HepG2 (cell line): ENCODE results near the gene RNPS1. TPM values are rescaled to one million over a fixed set of nuclear protein-coding genes. Genes with fewer than 3 reads are reported as not detected.

Experiments used
- ATAC-seq: fragments of 200-7000 bp; cut with Tn5 transposase; 3 replicates; pipeline ENCODE4 v1.9.1; 2020; ENCODE audit warnings: mild to moderate bottlenecking, moderate library complexity
- BruUV-seq: library from RNA; stranded (reverse); fragments of 400-500 nt; replicated peaks from 2 replicates; lab custom pipeline; 2021; lab: Mats Ljungman, UMichigan
- CTCF ChIA-PET: fragments of 300-600 bp; formaldehyde crosslinking; extraction: SDS; loops from one replicate; lab custom pipeline; 2021; ENCODE audit warnings: low total read pairs, inconsistent platforms, low intra/inter-chr PET ratio; lab: Yijun Ruan, JAX
- POLR2A ChIA-PET: fragments of 350-600 bp; sonication (Branson Sonifier 250); formaldehyde crosslinking; loops from one replicate; lab custom pipeline; 2020; ENCODE audit warnings: antibody characterized with exemption, inconsistent platforms; lab: Yijun Ruan, JAX
- DNase-seq: peaks from one replicate; pipeline ENCODE4 v3.0.0-alpha.2; 2015; ENCODE audit warnings: low spot score
- FAIRE-seq: peaks from 3 replicates; lab custom pipeline; 2011; peaks lifted over from hg19 to GRCh38; lab: Jason Lieb, UNC
- H2AFZ ChIP-seq: one replicate; pipeline ENCODE4 v1.6.1; 2011; ENCODE audit warnings: low read length, inconsistent platforms
- H3K27ac ChIP-seq: fragments of 300-600 bp; 3 replicates; pipeline ENCODE4 v1.8.0; 2011; ENCODE audit warnings: mixed run types, mild to moderate bottlenecking, mixed read lengths, low read length, inconsistent platforms; ENCODE audit not compliant: insufficient read depth; ENCODE audit errors: extremely low read length
- H3K27me3 ChIP-seq, 2 experiments: fragments of 200-600 bp in 1 of 2; 2 replicates in 1 of 2; 3 replicates in 1 of 2; pipeline versions ENCODE4 v1.6.0 to v1.8.0; 2011; ENCODE audit warnings: low read length in 2 of 2, mild to moderate bottlenecking in 2 of 2, moderate library complexity in 2 of 2, inconsistent platforms in 1 of 2; ENCODE audit not compliant: insufficient read depth in 2 of 2, control insufficient read depth in 1 of 2
- H3K36me3 ChIP-seq, 2 experiments: fragments of 200-600 bp in 1 of 2; replicated peaks in 1 of 2; 2 replicates in 1 of 2; 3 replicates in 1 of 2; pipeline versions ENCODE4 v1.5.1 to v1.8.0; 2011; ENCODE audit warnings: low read length in 2 of 2, inconsistent platforms in 1 of 2; ENCODE audit not compliant: insufficient read depth in 2 of 2, control insufficient read depth in 1 of 2
- H3K4me1 ChIP-seq: 2 replicates; pipeline ENCODE4 v1.5.1; 2012; ENCODE audit warnings: low read length, inconsistent platforms; ENCODE audit not compliant: insufficient read depth
- H3K4me2 ChIP-seq: 2 replicates; pipeline ENCODE4 v1.6.0; 2011; ENCODE audit warnings: low read depth, low read length, inconsistent platforms
- H3K4me3 ChIP-seq, 3 experiments: fragments of 200-600 bp in 1 of 3; sonication (generic), shearing (Covaris generic) in 1 of 3; replicated peaks in 1 of 3; 2 replicates each; pipeline ENCODE4 v1.5.1; 2011 to 2016; ENCODE audit warnings: low read length in 3 of 3, inconsistent platforms in 2 of 3, low read depth in 2 of 3, mild to moderate bottlenecking in 2 of 3, control low read depth in 1 of 3, mixed read lengths in 1 of 3; ENCODE audit not compliant: insufficient read depth in 1 of 3
- H3K79me2 ChIP-seq: one replicate; pipeline ENCODE4 v1.6.1; 2011; ENCODE audit warnings: low read length, inconsistent platforms; ENCODE audit not compliant: insufficient read depth
- H3K9ac ChIP-seq: 2 replicates; pipeline ENCODE4 v1.6.0; 2011; ENCODE audit warnings: mild to moderate bottlenecking, low read depth, low read length, inconsistent platforms; ENCODE audit not compliant: insufficient read depth
- H3K9me3 ChIP-seq: 2 replicates; pipeline ENCODE4 v1.5.1; 2012; ENCODE audit warnings: mild to moderate bottlenecking, low read length
- H4K20me1 ChIP-seq: 2 replicates; pipeline ENCODE4 v1.6.0; 2011; ENCODE audit warnings: inconsistent platforms, mild to moderate bottlenecking, low read length, moderate library complexity; ENCODE audit not compliant: insufficient read depth
- GATAD1 ChIP-seq: IDR thresholded peaks from 2 replicates; pipeline ENCODE4 v1.6.1; 2016; ENCODE audit warnings: missing genetic modification reagents, missing compliant biosample characterization
- IRX3 ChIP-seq: sonication (generic); formaldehyde crosslinking; IDR thresholded peaks from 2 replicates; pipeline ENCODE4 v1.8.1; 2023; ENCODE audit warnings: mild to moderate bottlenecking, low read depth, missing genetic modification reagents, borderline replicate concordance
- KDM5A ChIP-seq: fragments of 200-600 bp; sonication (generic); IDR thresholded peaks from 2 replicates; pipeline ENCODE4 v1.7.0; 2018; ENCODE audit warnings: antibody characterized with exemption, mild to moderate bottlenecking, low read length, borderline replicate concordance
- MLX ChIP-seq: IDR thresholded peaks from 2 replicates; pipeline ENCODE4 v1.6.1; 2016
- SKIL ChIP-seq: sonication (generic); formaldehyde crosslinking; IDR thresholded peaks from 2 replicates; pipeline ENCODE4 v1.8.0; 2022; ENCODE audit warnings: missing genetic modification reagents, mild to moderate bottlenecking, moderate library complexity, borderline replicate concordance
- SNAPC2 ChIP-seq: sonication (generic); formaldehyde crosslinking; IDR thresholded peaks from 2 replicates; pipeline ENCODE4 v1.8.1; 2022; ENCODE audit warnings: mild to moderate bottlenecking, missing genetic modification reagents
- ZBTB1 ChIP-seq: sonication (generic); formaldehyde crosslinking; IDR thresholded peaks from 2 replicates; pipeline ENCODE4 v1.4.0; 2020; ENCODE audit warnings: missing genetic modification reagents, borderline replicate concordance
- ZBTB38 ChIP-seq: sonication (generic); formaldehyde crosslinking; IDR thresholded peaks from 2 replicates; pipeline ENCODE4 v1.5.1; 2020; ENCODE audit warnings: mild to moderate bottlenecking, missing genetic modification reagents
- ZNF512B ChIP-seq: sonication (generic); formaldehyde crosslinking; IDR thresholded peaks from 2 replicates; pipeline ENCODE4 v1.5.1; 2020; ENCODE audit warnings: missing genetic modification reagents, mild to moderate bottlenecking, borderline replicate concordance
- ZNF639 ChIP-seq: conservative IDR thresholded peaks from 2 replicates; pipeline ENCODE4 v1.6.1; 2018; ENCODE audit warnings: missing genetic modification reagents
- ZNF777 ChIP-seq: sonication (generic); formaldehyde crosslinking; IDR thresholded peaks from 2 replicates; pipeline ENCODE4 v1.4.0; 2020; ENCODE audit warnings: missing genetic modification reagents
- WGBS: methylation state at CpG from one replicate; pipeline ENCODE4 v1.1.6; 2017; ENCODE audit warnings: low lambda C conversion rate; 5-methylcytosine and 5-hydroxymethylcytosine counted together
- in situ Hi-C: cut with HindIII; loops from 2 replicates; pipeline ENCODE4 v1.10.0; 2017; ENCODE audit warnings: low pct_unique_long_range_greater_than_20kb; ENCODE audit not compliant: extremely low pct_ligation_motif_present
- intact Hi-C: fragments of 100-400 bp; cut with micrococcal nuclease; formaldehyde crosslinking; loops from one replicate; pipeline ENCODE4 v1.10.0; 2022; ENCODE audit not compliant: unreplicated experiment
- polyA plus RNA-seq, 8 experiments: library from polyadenylated mRNA; depleted of rRNA in 3 of 8; stranded (reverse) in 7 of 8; unstranded in 1 of 8; fragments of >200 nt; fragmentation: Illumina TruSeq in 4 of 8; extraction: Trizol in 4 of 8; gene quantifications; 2 replicates each; pipeline versions ENCODE4 v1.2.1 to v1.2.3, GENCODE V29; 2011 to 2016; ENCODE audit warnings: low read depth in 4 of 8, missing spikeins in 1 of 8, mixed read lengths in 1 of 8; ENCODE audit not compliant: insufficient read depth in 1 of 8
- total RNA-seq, 5 experiments: library from RNA; depleted of rRNA; stranded (reverse); fragments of >200 nt; fragmentation: Illumina TruSeq; extraction: Trizol; gene quantifications; 2 replicates each; pipeline ENCODE4 v1.2.3, GENCODE V29; 2016; ENCODE audit warnings: low read depth in 1 of 5

RNPS1 gene
- total and polyA plus RNA-seq, 2 of the 13 experiments (the other 11 are each of a cell fraction or from before 2014, with no cell fraction given): 126 to 133 TPM

- TF ChIP-seq ZNF512B (CRISPR knock-in tag) (no peak), KDM5A (no peak), ZBTB1 (no peak)
- TF ChIP-seq, all 625 proteins: peak for 0
Measured at GRCh38 chr16:2298621-2299020, 30.7 kb upstream of the RNPS1 start (continued).

- TF ChIP-seq SKIL (CRISPR knock-in tag) (no peak), ZNF639 (no peak), GATAD1 (CRISPR knock-in tag) (no peak), MLX (CRISPR knock-in tag) (no peak), ZBTB38 (no peak), ZNF512B (CRISPR knock-in tag) (no peak), ZNF777 (CRISPR knock-in tag) (no peak), SNAPC2 (CRISPR knock-in tag) (no peak), IRX3 (CRISPR knock-in tag) (no peak)
- intact Hi-C loops: no loop called here
- FAIRE-seq (no peak), ATAC-seq (no peak), DNase-seq (no peak)
- Histone ChIP-seq H3K79me2 (no peaks in the 10 kb centered on the region), H3K27me3 (peaks cover 10 to 33% of the 10 kb centered on the region in 2 experiments; a peak in 4 of 5 replicates), H3K4me1 (peaks cover 10% of the 10 kb centered on the region), H3K27ac (no peak overlapping the region), H3K4me2 (no peak overlapping the region), H4K20me1 (no peaks in the 10 kb centered on the region), H2AFZ (no peak overlapping the region), H3K36me3 (no peaks in the 10 kb centered on the region), H3K9me3 (no peaks in the 10 kb centered on the region), H3K9ac (no peak overlapping the region), H3K4me3 (no peak overlapping the region)
- no CpG with 5 or more reads among the region's 22 CpGs for WGBS
- in situ Hi-C loops: no loop called here
- CTCF ChIA-PET: no interaction called here
- POLR2A ChIA-PET: no interaction called here
- BruUV-seq: no TSS peak
Measured at GRCh38 chr16:2297506-2297860, 29.6 kb upstream of the RNPS1 start.
